HL-60 (cell line): Measurements from ENCODE around the gene UBAC2.

Experiments
- GABPA ChIP-seq: IDR thresholded peaks from 2 replicates; pipeline ENCODE4 v1.6.1; 2012; ENCODE audit warnings: low read depth
- POLR2AphosphoS5 ChIP-seq: IDR thresholded peaks from 2 replicates; pipeline ENCODE4 v1.6.1; 2012; ENCODE audit warnings: low read depth
- SPI1 ChIP-seq: IDR thresholded peaks from 2 replicates; pipeline ENCODE4 v1.6.1; 2012; ENCODE audit warnings: low read depth, mild to moderate bottlenecking, borderline replicate concordance
- TF ChIP-seq, protein P1 (sequence below): IDR thresholded peaks from one replicate; pipeline ENCODE4 v1.5.1; 2011; ENCODE audit warnings: low read length, control low read depth, inconsistent platforms; ENCODE audit not compliant: insufficient read depth
- TF ChIP-seq, protein P2 (sequence below): IDR thresholded peaks from 2 replicates; pipeline ENCODE4 v1.6.1; 2012; ENCODE audit warnings: low read depth; ENCODE audit not compliant: insufficient replicate concordance

DNA sequence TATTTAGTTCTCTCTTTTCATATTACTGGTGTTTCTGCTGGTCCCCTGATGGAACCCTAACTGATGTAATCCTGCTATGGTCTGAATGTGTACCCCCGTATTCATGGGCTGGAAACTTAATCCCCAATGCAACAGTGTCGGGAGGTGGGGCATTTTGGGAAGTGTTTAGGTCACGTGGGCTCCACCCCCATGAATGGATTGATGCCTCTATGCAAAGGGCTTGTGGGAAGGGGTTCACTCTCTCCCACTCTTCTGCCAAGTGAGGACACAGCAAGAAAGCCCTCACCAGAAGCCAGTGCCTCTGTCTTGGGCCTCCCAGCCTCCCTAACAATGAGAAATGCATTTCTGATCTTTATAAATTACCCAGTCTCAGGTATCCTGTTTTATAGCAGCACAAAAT, 21.2 kb upstream of the UBAC2 start:
- TF ChIP-seq, protein P1, sequence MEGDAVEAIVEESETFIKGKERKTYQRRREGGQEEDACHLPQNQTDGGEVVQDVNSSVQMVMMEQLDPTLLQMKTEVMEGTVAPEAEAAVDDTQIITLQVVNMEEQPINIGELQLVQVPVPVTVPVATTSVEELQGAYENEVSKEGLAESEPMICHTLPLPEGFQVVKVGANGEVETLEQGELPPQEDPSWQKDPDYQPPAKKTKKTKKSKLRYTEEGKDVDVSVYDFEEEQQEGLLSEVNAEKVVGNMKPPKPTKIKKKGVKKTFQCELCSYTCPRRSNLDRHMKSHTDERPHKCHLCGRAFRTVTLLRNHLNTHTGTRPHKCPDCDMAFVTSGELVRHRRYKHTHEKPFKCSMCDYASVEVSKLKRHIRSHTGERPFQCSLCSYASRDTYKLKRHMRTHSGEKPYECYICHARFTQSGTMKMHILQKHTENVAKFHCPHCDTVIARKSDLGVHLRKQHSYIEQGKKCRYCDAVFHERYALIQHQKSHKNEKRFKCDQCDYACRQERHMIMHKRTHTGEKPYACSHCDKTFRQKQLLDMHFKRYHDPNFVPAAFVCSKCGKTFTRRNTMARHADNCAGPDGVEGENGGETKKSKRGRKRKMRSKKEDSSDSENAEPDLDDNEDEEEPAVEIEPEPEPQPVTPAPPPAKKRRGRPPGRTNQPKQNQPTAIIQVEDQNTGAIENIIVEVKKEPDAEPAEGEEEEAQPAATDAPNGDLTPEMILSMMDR = no peak
- TF ChIP-seq, protein P2, sequence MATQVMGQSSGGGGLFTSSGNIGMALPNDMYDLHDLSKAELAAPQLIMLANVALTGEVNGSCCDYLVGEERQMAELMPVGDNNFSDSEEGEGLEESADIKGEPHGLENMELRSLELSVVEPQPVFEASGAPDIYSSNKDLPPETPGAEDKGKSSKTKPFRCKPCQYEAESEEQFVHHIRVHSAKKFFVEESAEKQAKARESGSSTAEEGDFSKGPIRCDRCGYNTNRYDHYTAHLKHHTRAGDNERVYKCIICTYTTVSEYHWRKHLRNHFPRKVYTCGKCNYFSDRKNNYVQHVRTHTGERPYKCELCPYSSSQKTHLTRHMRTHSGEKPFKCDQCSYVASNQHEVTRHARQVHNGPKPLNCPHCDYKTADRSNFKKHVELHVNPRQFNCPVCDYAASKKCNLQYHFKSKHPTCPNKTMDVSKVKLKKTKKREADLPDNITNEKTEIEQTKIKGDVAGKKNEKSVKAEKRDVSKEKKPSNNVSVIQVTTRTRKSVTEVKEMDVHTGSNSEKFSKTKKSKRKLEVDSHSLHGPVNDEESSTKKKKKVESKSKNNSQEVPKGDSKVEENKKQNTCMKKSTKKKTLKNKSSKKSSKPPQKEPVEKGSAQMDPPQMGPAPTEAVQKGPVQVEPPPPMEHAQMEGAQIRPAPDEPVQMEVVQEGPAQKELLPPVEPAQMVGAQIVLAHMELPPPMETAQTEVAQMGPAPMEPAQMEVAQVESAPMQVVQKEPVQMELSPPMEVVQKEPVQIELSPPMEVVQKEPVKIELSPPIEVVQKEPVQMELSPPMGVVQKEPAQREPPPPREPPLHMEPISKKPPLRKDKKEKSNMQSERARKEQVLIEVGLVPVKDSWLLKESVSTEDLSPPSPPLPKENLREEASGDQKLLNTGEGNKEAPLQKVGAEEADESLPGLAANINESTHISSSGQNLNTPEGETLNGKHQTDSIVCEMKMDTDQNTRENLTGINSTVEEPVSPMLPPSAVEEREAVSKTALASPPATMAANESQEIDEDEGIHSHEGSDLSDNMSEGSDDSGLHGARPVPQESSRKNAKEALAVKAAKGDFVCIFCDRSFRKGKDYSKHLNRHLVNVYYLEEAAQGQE = no peak
- TF ChIP-seq GABPA = no peak
- no peak for TF ChIP-seq POLR2AphosphoS5
- TF ChIP-seq SPI1 = no peak
